ENCODE measurements around the gene RASSF7. TPM values are rescaled to one million over a fixed set of nuclear protein-coding genes. Genes with fewer than 3 reads are reported as not detected.

The RASSF7 gene
- polyA plus RNA-seq, 1 donor from 2014 or later, result 37.1 TPM

Small RNA genes lying within 50 kb of the gene (small RNA-seq; reads per million reads assigned to genes)
- 184 to 435 (median 219) reads per million in 3 experiments for gene MIR210

Other genes starting within 250 kb of the RASSF7 start
- 0.35 TPM in 1 of 2 replicates, not detected in the other for gene IFITM1, start 246.9 kb upstream of the RASSF7 start, polyA plus RNA-seq
- gene IFITM3, start 240.1 kb upstream of the RASSF7 start, polyA plus RNA-seq, result not detected in 2 replicates
- gene B4GALNT4, start 191.5 kb upstream of the RASSF7 start, polyA plus RNA-seq, result 440 and 478 TPM in 2 replicates
- not detected in 2 replicates for gene PKP3, start 166.8 kb upstream of the RASSF7 start, polyA plus RNA-seq
- gene SIGIRR, start 146.0 kb upstream of the RASSF7 start, polyA plus RNA-seq, result 1.6 and 5.6 TPM in 2 replicates
- not detected in 2 replicates for gene ANO9, start 119.0 kb upstream of the RASSF7 start, polyA plus RNA-seq
- 39.1 and 54.3 TPM in 2 replicates for gene PTDSS2, start 110.7 kb upstream of the RASSF7 start, polyA plus RNA-seq
- 71.8 and 82.4 TPM in 2 replicates for gene RNH1, start 53.7 kb upstream of the RASSF7 start, polyA plus RNA-seq
- gene HRAS, start 25.4 kb upstream of the RASSF7 start, polyA plus RNA-seq, result 119 and 120 TPM in 2 replicates
- gene LRRC56, start 23.4 kb upstream of the RASSF7 start, polyA plus RNA-seq, result 0.76 and 1.3 TPM in 2 replicates
- gene LMNTD2, start 232 bp upstream of the RASSF7 start, polyA plus RNA-seq, result 0.61 and 3.0 TPM in 2 replicates
- 8.5 and 12.1 TPM in 2 replicates for gene PHRF1, start 15.5 kb downstream of the RASSF7 start, polyA plus RNA-seq
- gene IRF7, start 55.0 kb downstream of the RASSF7 start, polyA plus RNA-seq, result 1.1 and 4.6 TPM in 2 replicates
- gene CDHR5, start 64.0 kb downstream of the RASSF7 start, polyA plus RNA-seq, result not detected in 2 replicates
- not detected in 2 replicates for gene SCT, start 66.2 kb downstream of the RASSF7 start, polyA plus RNA-seq
- 0.86 TPM in 1 of 2 replicates, not detected in the other for gene DRD4, start 76.3 kb downstream of the RASSF7 start, polyA plus RNA-seq
- gene DEAF1, start 134.3 kb downstream of the RASSF7 start, polyA plus RNA-seq, result 87.6 and 94.9 TPM in 2 replicates
- gene TMEM80, start 134.8 kb downstream of the RASSF7 start, polyA plus RNA-seq, result 23.1 and 30.9 TPM in 2 replicates
- gene EPS8L2, start 145.3 kb downstream of the RASSF7 start, polyA plus RNA-seq, result 3.5 and 7.5 TPM in 2 replicates
- 156 and 158 TPM in 2 replicates for gene TALDO1, start 186.5 kb downstream of the RASSF7 start, polyA plus RNA-seq
- 131 and 146 TPM in 2 replicates for gene GATD1, start 216.5 kb downstream of the RASSF7 start, polyA plus RNA-seq
- gene CEND1, start 229.1 kb downstream of the RASSF7 start, polyA plus RNA-seq, result 11.8 and 16.2 TPM in 2 replicates
- gene SLC25A22, start 237.3 kb downstream of the RASSF7 start, polyA plus RNA-seq, result 40.9 and 66.4 TPM in 2 replicates
- 13.3 and 34.9 TPM in 2 replicates for gene PIDD1, start 244.3 kb downstream of the RASSF7 start, polyA plus RNA-seq
- 147 and 167 TPM in 2 replicates for gene RPLP2, start 249.0 kb downstream of the RASSF7 start, polyA plus RNA-seq